ENCODE measurements around the gene ANAPC10.

- TF ChIP-seq RFX5 (IDR thresholded peaks at IDR 0.05; ENCODE audit: low read depth, low read length) (no peak), CTCF (conservative IDR thresholded peaks at IDR 0.05; ENCODE audit: low read depth, low read length) (no peak), SMC3 (IDR thresholded peaks at IDR 0.05; ENCODE audit: low read depth, low read length) (no peak)
These were observed 55.3 kb downstream of the ANAPC10 start for GRCh38 chr4:145042601-145043285.

Data from IMR-90 (cell line).